Measurements from ENCODE around the gene NDUFS1.

DNA sequence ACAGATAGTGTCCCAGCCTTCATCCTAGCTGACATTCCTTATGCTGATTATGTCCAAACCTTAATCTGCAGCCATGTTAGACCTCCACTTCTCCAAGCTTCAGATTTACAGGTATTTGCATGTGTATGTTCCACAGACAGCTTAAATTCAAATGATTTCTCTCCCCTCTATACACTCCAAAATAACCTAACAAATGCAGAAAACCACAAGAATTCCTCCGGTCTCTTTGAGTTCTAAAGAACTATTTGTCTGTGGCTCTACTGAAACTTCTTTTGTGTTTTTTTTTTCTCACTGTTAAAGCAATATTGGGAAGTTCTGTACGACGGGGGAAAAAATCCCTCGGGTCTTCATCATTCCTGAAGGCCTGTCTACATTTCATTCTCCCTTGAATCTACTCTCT, 8.6 kb downstream of the NDUFS1 start:
- TF ChIP-seq, protein P1, sequence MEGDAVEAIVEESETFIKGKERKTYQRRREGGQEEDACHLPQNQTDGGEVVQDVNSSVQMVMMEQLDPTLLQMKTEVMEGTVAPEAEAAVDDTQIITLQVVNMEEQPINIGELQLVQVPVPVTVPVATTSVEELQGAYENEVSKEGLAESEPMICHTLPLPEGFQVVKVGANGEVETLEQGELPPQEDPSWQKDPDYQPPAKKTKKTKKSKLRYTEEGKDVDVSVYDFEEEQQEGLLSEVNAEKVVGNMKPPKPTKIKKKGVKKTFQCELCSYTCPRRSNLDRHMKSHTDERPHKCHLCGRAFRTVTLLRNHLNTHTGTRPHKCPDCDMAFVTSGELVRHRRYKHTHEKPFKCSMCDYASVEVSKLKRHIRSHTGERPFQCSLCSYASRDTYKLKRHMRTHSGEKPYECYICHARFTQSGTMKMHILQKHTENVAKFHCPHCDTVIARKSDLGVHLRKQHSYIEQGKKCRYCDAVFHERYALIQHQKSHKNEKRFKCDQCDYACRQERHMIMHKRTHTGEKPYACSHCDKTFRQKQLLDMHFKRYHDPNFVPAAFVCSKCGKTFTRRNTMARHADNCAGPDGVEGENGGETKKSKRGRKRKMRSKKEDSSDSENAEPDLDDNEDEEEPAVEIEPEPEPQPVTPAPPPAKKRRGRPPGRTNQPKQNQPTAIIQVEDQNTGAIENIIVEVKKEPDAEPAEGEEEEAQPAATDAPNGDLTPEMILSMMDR (conservative IDR thresholded peaks at IDR 0.05) = no peak
- no peak for TF ChIP-seq ZFX (IDR thresholded peaks at IDR 0.05)

All from C4-2B (cell line).